ENCODE results near the gene COMMD6.

COMMD6 gene

GRCh38 chr13:75481176-75482069, 56.2 kb downstream of the COMMD6 start:
- peak; percentile 51 for DNase-seq

GRCh38 chr13:75480671-75481175, 56.9 kb downstream of the COMMD6 start:
- DNase-seq = peak; percentile 30

GRCh38 chr13:75479102-75479740, 58.4 kb downstream of the COMMD6 start:
- no peak for DNase-seq

GRCh38 chr13:75478659-75479058, 59.0 kb downstream of the COMMD6 start:
- DNase-seq = no peak
